ENCODE results near the gene TOGARAM2.

TOGARAM2 gene

DNA sequence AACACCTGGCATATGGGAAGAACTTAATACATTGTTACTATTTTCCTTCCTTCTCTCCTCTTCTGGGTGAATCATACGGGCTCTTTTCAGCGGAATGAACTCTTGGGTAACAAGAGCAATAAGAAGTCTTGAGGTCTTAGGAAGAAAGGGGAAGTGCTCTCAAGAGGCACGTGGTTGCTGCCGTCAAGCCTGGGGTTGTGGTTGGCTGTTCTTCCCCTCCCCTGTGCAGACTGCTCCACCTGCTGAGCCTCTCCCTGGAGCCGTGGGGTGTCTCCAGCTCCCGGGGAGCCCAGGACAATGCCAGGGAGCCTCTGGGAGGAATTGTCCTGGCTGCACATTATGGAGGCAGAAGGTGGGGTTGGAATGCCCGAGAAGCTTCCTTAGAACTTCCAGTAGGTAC lies 19.4 kb downstream of the TOGARAM2 start:
- no peak for DNase-seq

DNA sequence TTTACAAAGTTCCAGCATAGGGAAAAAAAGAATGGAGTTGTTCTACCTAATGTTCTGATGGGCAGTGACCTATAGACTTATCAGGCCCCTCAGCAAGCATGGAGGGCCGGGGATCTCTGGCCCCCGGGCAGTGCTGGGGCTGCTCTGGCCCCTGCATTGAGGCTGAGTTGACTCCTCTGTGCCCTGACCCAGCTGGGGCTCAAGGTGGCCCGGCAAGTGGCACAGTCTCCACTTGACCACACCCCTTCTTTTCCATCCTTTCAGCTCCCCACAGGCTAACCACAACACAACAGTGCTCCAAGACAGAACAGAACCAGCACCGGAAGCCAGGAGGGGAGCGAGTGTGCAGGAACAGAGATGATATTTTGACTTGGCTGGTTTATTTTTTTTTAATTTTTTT lies 19.9 kb downstream of the TOGARAM2 start:
- DNase-seq, result no peak

GRCh38 chr2:29001806-29002205 lies 20.7 kb downstream of the TOGARAM2 start:
- no peak for DNase-seq

GRCh38 chr2:29004755-29005154 lies 23.7 kb downstream of the TOGARAM2 start:
- no peak for DNase-seq

DNA sequence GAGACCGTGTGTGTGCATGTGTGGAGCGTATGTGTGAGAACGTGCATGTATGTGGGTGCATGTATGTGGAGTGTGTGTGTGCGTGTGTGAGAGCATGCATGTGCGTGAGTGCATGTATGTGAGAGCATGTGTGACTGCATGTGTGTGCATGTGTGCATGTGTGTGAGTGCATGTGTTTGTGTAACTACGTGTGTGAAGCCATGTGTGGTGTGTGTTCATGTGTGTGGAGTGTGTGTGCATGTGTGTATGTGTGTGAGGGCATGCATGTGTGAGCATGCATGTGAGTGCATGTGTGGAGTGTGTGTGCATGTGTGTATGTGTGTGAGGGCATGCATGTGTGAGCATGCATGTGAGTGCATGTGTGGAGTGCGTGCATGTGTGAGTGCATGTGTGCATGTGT lies 24.2 kb downstream of the TOGARAM2 start:
- DNase-seq, result no peak

- DNase-seq, result no peak
Measured at GRCh38 chr2:29006092-29006979, 25.2 kb downstream of the TOGARAM2 start.

- DNase-seq, result no peak
Measured at GRCh38 chr2:29006980-29007301, 25.8 kb downstream of the TOGARAM2 start.

DNA sequence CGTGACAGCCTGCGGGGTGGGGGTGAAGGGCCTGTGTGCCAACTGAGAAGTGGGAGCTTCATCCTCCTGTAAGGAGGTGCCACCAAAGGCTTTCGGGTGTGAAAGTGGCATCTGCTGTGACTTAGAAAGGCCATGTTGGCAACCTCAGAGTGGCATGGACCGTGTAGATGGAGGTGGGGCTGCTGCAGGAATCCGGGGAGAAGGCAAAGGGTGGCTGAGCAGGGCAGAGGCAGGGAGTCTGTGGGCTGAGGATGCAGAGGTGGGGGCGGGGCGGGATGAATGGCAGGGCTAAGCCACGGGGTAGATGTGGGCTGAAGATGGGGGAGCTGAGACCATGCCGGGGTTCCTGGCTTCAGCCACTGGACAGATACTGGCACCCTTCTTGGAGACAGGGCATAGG lies 28.2 kb downstream of the TOGARAM2 start:
- DNase-seq, result no peak

- no peak for DNase-seq
Measured at GRCh38 chr2:29009711-29010677, 28.9 kb downstream of the TOGARAM2 start.

- DNase-seq, result no peak
Measured at GRCh38 chr2:29010946-29011345, 29.8 kb downstream of the TOGARAM2 start.

DNA sequence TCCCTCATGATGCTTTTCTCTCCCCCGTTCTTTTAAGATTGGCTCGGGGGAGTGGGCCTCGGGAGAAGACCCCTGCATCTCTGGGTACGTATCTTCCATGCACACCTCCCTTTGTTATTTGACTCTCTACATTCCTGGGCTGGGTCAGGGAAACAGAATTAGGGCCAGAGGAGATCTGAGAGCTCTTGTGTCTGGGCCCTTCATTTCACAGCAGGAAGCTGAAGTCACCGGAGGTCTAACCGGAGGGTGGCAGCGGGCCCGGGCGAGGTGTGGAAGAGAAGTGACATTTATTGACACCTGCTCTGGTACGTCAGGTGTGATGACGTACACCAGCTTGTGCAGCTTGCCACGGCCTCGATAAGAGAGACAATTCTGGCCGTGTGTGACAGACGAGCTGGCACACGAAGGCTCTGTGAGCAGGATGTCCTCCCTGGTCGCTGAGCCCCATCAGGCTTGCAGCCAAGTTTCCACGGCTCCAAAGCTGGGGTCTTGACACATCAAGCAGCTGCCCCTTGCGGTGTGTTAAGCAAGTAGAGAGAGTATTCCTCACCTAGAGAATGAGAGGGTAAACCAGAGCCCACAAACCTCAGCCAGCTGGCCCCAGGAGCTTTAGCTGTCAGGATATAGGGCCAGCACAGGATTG lies 30.4 kb downstream of the TOGARAM2 start:
- no peak for DNase-seq

DNA sequence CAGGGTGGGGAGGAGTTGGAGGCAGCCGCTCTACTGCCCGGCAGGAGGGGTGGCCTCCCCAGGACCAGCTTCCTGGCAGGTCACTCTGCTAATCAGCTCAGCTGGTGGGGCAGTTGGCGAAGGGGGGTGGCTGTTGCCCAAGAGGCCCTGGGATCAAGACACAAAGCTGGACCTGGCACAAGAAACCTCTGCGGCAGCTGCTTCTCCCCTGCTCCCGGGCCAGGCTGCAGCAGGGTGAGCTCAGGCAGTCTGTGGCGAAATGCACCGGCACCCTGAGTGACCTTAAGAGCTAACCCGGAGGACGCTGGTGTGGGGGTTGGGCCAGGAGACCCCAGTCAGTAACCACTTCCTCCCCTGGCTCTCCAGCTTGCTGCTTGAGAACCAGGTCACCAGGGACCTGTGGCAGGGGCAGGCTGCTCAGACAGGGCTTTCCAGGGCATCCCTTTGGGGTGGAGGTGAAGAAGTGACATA lies 31.1 kb downstream of the TOGARAM2 start:
- no peak for DNase-seq

- no peak for DNase-seq
Measured at GRCh38 chr2:29013057-29013780, 32.1 kb downstream of the TOGARAM2 start.

- no peak for DNase-seq
Measured at GRCh38 chr2:29014331-29014730, 33.2 kb downstream of the TOGARAM2 start.

- no peak for DNase-seq
Measured at GRCh38 chr2:29014811-29015421, 33.8 kb downstream of the TOGARAM2 start.

DNA sequence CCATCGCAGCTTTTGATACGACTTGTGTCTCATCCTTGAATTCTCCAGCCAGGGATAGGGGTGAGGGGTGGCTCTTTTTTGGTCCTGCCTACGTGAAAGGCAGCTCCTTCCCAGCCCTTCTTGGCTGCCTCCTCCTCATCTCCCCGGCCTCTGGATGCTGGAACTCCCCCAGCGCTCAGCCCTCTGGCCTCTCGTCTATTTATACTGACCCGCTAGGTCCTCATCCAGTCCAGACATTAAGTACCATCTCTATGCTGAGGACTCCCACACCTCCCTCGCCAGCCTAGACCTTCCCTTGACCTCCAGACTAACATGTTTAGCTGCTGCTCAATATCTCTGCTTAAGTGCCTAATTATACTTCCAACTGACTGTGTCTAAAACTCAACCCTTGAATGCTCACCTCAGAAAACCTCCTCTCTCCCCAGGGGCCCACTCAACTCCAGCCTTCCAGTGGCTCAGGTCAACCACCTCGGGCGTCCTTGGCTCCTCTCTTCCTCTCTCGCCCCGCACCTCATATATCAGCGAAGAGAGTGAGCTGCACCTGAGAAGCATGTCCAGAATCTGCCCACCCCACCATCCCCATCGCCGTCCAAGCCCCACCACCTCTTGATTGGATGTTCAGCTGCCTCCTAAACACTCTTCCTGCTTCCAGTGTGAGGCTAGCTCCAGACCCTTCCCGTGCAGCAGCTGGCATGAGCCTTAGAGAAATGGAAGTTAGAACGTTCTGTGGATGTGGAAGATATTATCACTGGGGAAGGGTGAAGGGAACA lies 34.8 kb downstream of the TOGARAM2 start:
- no peak for DNase-seq

- DNase-seq, result no peak
Measured at GRCh38 chr2:29016504-29016903, 35.4 kb downstream of the TOGARAM2 start.

- no peak for DNase-seq
Measured at GRCh38 chr2:29017716-29018435, 36.8 kb downstream of the TOGARAM2 start.

DNA sequence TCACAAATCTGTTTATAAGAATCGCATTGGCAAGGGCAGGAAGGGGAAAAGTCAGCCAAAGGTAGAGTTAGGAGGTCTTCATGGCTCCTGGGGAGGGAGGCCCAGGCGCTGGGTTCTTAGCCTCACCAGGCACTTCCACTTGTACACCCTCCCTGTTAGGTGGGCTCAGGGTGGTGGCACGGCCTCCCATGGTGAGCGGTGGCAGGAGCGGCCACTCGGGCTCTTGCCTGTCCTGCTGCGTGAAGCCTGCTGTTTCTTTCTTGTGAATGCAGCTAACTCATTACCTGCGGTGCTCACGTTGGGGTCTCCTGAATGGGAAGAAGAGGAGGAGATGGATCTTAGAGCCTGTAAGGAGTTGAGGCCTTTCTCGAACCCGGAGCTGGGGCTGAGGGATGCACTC lies 40.8 kb downstream of the TOGARAM2 start:
- no peak for DNase-seq

GRCh38 chr2:29022679-29023078 lies 41.6 kb downstream of the TOGARAM2 start:
- DNase-seq, result no peak

- DNase-seq, result no peak
Measured at GRCh38 chr2:29023188-29023587, 42.1 kb downstream of the TOGARAM2 start.

Data from NCI-H526 treated with DMSO at 0.1 percent for 48 hours (cell line).